ENCODE results near the gene GMPR2.
"Not testable (repeated sequence)": the region's sequence is repeated elsewhere in the genome, so short reads cannot be mapped to it uniquely, and the experiment has no call there.

Gene GMPR2

DNA sequence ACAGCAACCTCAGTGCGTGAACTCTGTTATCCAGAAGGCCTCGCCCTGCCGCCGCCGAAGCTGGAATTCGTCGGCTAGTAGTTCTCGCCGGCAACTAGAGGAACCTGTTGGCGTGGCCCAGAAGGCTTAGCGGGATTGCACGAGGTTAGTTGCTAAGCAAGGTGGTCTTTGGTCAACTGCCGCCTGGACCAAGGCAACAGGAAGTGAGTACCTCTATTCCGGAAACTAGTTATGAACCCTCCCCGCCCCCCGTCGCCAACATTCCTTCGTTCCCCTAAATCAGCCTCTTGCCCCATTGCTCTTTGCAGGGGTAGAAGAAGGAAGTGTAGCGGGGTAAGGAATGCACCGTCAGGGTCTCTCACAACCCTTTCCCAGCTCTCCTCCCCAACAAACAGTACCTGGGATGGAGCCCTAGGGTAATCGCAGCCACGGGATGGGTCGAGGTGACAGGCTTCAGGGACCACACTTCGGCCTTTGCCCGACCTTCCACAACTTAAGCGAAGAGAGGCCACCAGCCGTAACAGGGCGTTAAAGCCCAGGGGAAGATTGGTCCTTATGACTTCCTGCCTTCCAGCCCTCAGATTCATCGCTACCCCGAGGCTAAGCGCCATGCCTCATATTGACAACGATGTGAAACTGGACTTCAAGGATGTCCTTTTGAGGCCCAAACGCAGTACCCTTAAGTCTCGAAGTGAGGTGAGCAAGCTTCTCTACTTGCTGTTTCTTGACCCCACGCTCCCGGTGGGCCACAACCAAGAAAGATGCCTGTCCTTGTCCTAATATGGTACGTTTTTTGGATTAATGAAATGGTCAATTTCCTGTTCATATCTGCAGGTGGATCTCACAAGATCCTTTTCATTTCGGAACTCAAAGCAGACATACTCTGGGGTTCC is at the start of gene GMPR2:
Gene GMPR2, plus strand, starts transcription at position 285 of the 893 bp plus-strand sequence. Its CDS starts 325 bp downstream, at position 610.
- no peak for DNase-seq

DNA sequence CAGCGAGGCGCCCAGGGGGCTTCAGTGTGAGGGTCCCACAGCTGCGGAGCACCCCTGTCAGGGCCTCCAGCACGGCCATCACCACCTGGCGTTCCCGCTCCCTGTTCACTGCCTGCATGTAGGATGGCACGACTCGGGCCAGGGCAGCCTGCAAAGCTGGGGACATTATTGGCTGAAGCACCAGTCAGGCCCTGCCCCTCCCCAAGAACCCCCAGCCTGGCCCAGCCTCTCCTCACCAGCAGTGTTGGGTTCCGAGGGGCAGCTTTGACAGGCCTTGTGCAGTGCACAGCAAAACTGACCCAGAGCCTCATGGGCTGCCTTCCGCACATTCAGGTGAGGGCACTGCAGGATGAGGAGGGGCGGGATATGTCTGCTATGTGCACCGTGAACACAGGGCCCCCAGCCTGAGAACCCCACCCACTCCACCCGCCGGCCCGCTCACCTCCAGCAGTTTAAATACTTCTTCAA is 49.7 kb upstream of the GMPR2 start:
- DNase-seq: no peak

DNA sequence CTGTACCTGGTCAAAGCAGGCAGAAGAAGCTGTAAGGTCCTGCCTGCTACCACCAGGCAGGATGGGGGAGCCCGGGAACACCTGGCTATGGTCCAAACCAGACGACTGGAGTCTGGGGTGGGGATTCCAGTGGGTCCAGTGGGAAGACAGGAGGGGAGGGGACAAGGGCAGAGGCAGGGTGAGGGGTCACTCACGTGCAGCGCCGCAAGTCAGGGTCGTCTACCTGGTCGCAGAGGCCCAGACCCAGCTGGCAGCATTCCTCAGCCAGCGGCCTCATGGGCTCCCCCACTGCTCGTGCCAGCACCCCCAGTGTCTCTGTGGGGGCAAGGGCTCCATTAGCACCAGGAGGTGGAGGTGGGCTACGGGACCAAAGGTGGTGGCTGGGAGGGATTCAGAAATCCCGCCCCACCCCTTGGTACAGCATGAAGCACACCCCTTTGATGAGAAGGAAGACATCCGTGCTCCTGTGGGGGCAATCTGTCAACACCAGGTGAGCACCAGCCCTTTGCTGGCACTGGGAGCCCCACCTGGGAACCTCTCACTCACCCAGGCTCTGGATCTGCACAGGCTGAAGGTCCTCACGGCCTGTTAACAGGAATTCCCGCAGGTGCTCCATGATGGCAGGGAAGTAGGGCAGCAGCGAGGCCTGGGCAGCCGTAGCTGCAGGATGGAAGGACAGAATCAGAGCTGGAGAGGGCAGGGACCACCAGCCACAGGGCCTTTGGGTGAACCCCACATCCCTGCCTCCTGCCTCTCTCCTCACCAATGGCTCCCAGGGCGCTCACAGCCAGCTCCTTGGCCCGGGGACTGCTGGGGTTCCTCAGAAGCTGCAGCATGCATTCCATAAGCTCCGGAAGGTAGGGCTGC is 48.4 kb upstream of the GMPR2 start:
- no peak for DNase-seq

DNA sequence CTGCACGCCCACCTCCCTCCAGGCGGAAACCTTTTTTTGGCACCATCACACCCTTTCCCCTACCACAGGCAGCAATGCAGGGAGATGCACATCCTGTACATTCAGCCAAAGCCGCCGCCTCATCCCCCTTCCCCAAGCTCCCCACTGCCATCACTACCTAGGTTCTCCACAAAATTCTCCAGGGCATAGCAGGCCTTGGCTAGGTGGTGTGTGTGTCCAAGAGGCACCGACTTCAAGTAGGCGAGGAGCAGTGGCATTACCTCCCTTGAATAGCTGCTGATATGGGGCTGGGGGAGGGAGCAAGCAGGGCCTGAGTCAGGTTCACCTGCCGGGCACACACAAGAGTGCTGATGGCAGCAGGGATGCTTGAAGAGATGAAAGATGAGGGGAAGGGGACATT is 47.7 kb upstream of the GMPR2 start:
- DNase-seq: no peak

DNA sequence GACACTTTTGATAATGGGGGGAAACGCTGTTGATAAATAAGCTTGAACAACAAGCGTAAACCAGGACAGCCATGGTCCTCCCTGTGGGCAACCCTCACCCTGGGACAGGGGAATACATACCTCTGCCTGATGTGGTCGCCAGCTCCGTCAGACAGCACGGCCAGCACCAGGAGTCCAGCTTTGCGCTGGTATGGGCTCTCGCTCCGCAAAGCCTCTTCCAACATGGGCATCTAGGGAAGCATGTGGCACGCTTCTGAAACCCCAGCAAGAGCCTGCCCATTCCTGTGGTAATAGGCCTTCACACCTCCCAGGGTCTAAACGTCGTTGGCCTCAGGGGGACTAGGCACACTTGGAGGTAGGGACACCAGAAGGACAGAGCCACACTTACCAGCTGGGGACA is 47.0 kb upstream of the GMPR2 start:
- DNase-seq: no peak

DNA sequence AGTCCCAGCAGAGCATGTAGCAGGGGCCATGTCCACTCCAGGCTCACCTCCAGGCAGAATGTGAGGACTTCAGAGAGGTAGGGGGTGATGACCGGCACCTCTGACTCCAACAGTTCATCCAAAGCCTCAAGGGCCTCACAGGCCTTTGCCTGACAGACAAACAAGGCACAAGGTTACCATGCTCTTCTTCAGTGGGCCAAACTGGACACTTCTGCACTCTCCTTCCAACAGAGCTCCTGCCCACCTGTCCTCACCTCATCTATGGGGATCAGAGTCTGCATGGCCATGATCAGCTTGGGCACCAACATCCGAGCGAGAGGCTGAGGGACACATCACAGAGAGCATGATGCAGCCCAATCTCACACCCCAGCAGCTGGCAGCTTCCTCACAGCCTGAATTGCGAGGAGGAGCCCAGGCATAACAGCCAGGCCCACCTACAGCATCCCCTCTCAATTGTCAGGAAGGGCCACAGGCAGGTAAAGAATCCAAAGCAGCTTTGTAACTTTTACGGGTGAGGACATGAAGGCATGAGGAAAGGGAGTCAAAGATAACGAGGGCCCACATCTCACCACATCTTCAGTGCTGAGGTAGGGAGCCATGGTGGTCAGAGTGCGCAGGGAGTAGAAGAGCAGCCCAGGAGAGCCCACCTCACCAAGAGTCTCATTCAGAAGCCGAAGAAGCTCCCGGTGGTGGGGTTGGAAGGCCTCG is 45.7 kb upstream of the GMPR2 start:
- no peak for DNase-seq

DNA sequence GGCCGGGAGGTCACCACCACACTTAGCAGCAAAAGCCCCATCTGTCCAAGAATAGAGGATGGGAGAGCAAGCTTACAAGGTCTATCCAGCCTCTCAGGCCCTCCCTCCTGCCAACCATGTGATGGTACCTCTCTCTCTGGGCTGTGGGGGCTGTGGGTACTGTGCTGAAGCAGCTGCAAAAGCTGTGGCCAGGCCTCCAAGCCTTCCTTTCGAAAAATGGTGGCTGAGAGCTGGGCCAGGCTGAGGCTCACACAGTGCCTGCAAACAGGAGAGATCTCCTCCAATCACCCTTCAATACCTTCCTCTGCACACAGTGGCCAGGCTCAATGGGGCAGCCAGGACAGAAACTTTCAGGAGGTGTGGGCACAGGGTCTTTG is 45.2 kb upstream of the GMPR2 start:
- DNase-seq: no peak

DNA sequence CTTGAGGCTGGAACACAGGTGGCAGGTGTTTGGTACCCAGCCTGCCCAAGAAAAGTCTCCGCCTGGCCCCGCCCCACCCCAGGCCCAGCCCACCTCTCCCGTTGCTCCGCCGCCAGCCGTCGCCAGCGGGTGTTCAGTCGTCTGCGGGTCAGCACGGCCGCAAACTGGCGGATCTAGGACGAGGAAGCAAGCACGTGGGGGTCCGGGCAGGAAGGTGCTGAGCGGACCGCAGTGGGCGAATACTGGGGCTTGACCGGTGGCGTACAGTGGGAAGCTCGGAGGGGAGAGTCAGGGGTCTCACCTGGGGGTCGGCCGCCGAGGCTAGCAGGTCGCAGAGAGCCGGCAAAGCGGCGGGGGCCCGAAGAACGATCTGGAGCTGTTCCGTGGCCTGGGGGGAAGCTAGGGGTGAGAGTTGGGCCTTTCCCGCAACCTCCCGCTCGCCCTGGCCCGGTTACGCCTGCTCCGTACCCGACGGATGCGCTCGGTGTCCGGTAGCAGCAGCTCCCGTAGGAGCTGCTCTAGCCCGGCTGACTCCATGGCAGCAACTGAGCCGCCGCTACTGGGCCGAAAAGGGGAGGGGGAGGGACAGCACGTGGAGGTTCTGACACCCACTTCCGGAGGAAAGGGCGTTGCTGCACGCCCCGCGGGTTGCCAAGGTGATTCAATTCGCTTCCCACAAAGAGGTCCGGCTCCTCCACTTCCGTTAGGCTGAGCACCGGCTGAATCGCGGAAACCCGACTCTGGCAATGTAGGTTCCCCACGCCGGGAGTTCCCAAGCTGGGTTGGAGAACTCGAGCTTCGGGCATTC is 44.3 kb upstream of the GMPR2 start, which contains the start of gene IPO4:
Gene IPO4, minus strand, starts transcription at position 566 of the 808 bp plus-strand sequence. Its CDS starts 29 bp downstream, at position 537.
- DNase-seq: peak; percentile 95 to 98

DNA sequence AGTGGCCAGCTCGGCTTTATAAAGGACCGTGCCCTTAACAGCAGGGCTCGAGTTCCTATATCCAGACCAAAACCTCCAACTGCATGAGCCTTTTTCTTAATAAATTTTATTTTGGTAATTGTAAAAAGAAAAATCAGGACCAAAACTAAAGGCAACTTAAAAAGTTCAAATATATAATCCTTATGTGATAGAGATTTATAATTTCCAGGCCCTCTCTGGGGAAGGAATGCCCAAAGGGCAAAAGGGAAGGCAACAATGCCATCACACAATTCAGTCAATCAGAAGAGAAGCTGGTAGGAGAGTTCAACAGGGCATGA is 43.7 kb upstream of the GMPR2 start:
- no peak for DNase-seq

DNA sequence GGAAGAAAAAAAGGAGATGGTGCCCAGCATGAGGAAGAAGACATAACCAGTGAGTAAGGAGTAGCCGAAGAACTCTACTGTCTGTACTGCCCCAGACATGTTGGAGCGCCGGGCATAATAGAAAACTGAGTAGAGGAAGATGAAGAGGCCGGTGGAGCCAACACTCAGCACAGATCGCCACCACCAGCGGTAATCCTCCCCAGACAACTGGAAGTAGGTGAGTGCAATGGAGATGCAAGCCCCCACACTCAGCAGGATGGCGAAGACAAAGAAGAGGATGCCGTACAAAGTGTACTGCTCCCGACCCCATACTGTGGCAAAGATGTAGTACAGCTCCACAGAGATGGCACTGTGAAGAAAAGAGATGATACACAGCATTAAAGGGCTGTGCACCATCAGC is 43.3 kb upstream of the GMPR2 start:
- no peak for DNase-seq

DNA sequence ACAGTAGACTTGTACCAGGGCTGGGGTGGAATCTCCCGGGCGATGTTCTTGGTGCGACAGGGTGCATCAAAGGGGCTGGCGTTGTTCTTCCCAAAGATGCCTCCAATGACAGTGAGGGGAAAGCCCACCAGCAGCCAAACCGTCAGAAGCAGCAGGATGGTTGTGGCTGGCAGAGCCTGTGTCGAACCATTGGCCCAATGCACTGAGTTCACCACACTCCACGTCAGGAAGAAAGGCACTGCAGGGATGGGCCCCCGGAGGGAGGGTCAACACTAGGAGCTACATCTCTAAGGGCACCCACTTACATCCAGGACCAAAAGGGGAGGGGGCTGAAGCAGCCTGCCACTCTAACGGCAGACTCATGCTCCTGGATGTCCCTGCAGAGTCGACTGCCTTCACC is 42.3 kb upstream of the GMPR2 start:
- DNase-seq: no peak

DNA sequence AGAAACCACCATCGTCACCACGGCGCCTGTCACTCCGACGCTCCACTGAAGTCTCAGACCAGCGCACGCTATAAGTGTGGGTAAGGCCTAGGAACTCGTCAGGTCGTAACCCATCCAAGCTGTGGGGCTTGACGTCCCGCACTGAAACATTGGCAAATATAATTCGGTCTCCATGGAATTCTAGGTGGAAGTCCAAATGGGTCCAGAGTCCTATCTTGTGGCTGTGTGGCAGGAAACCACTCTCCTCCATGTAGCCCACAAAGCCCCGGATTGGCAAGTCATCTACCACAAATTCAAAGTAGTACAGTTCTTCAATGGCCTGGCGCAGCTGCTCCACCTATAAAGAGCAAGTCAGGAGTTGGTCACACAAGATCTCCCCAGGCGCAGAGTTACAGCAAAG is 39.8 kb upstream of the GMPR2 start:
- no peak for DNase-seq

DNA sequence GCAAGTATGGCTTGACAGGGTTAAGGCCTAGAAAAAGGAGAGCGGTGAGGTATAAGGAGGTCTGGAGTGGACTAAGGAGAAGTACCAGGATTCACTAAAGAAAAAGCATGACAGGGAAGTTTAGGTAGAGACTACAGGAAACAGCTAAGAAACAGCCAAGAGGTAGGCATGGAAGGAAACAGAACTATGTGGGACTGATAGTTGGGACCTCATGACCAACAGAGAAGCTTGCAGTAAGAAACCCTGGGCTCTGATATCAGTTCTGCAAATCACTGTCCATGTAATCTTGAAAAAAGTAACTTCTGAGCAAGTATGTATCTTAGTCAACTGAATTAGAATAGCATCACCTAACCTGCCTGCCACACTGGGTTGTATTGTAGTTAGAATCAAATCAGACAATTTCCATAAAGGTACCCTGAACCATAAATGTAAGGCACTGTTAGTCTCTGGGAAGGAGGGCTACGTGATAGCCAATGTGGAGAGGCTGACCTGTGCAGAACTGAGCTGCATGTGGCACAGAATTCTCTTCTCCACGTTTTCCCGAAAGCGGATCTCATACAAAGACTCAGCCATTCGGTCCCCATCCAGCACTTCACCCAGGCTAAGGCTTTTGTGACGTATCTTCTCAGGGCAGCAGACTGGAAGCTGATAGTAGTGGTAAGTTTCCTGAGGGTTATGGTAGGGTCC is 38.4 kb upstream of the GMPR2 start:
- no peak for DNase-seq

DNA sequence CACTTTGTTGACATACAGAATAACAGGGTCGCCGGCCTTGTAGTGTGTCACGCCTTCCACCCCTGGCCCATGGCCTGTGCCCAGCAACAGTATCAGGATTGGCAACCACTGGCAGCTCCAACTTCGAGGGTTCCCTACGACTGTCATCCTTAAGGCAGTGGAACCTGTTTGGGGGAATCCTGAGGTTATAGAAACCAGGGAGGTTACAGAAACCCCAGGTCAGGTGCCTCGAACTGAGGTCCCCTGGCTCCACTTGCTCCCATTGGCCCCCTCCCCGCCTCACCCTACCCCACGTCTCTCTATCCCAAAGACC is 37.9 kb upstream of the GMPR2 start:
- DNase-seq: no peak

DNA sequence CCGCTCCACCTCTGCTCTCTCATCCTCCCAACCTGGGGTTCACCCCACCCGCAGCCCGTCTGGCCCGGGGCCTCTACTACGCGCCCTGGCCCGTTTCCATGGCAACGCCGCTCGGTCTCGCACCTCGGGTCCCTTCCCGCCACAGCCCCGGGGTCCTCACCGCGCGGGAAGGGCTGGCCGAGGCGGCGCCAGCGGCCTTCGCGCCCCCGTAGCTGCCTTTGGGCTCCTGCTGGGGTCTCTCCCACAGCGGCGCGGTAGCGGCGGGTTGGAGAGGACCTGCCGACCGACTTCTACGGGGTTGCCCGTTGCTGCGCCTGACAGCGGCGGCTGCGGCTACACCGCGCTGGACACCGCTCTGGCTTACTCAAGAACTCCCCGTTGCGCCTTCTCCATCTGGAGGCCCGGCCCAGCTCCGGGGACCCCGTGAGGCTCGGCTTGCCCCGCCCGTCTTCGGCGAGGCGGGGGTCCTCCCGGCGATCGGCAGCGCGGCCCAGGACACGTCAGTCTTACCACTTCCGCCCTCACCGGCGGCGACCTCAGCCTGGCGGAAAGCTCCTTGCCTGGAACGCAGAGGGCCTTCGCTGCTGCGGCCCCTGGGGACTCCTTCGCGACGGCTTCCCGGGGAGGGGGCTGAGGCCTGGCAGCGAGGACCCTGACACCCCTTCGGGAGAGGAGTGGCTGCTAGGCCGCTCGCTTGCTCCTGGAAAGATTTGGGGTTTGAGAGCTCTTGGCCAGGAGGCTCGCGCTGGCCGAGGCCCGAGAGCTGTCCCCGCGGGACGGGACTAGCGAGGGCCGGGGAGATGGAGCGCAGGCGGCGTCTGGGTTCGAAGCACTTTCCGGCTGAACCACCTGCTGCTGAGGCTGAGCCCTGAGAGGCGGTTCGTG is 37.3 kb upstream of the GMPR2 start, which contains the start of gene TM9SF1:
Gene TM9SF1, minus strand, starts transcription at position 256 of the 885 bp plus-strand sequence. CDS start 422 bp downstream, outside the sequence.
- DNase-seq: peak; percentile 73 to 88

DNA sequence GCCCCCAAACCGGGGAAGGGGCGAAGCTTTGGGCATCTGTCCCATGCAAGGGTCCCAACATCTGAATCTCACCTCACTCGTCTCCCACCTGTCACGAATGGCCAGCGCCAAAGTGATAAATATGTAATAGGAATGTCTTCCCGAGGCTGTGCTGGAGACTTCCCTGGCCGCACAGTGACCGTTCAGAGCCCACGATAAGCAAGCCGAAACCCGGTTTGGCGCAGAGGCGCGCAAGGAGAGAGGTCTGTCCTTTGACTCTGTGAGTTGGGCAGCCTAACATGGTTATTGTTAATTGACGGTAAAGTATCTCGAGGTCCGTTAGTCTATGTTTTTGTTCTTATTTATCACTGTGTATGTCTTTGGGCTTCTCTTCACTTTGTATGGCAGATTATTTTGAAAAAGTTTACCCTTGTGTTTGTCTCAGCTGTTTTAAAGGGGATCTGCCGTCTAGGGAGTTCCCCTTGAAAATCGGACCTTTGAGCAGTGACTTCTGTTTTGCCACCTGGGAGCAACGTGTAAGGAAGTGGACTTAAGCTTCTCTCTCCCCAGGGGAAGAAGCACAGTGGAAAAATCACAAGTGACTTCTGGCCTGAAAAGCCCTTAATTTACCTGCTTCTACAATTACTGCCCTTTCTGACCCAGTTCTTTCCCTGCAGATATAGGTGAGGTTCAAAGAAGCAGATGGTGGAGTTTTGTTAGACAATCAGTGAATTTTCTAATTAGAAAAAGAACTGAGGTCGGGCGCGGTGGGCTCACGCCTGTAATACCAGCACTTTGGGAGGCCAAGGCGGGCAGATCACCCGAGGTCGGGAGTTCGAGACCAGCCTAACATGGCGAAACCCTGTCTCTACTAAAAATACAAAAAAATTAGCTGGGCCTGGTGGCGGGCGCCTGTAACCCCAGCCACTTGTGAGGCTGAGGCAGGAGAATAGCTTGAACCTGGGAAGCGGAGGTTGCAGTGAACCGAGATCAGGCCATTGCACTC is 36.4 kb upstream of the GMPR2 start:
- peak in 1 of 2 experiments; percentile 52 for DNase-seq

DNA sequence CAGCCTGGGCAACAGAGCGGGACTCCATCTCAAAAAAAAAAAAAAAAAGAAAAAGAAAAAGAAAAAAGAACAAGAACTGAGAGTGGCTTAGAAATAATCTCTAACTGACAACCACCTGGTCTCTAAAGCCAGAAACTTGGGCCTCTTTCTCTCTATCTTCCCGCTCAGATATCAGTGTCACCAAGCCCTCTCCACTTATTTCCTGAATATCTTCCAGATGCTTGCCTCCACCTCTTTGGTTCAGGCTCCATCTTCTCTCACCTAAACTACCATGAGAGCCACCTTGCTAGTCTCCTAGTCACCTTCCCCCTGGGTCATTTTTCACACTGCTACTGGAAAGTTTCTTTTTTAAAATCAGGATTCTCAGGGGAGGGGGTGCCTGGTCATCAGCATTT is 35.7 kb upstream of the GMPR2 start:
- DNase-seq: no peak

DNA sequence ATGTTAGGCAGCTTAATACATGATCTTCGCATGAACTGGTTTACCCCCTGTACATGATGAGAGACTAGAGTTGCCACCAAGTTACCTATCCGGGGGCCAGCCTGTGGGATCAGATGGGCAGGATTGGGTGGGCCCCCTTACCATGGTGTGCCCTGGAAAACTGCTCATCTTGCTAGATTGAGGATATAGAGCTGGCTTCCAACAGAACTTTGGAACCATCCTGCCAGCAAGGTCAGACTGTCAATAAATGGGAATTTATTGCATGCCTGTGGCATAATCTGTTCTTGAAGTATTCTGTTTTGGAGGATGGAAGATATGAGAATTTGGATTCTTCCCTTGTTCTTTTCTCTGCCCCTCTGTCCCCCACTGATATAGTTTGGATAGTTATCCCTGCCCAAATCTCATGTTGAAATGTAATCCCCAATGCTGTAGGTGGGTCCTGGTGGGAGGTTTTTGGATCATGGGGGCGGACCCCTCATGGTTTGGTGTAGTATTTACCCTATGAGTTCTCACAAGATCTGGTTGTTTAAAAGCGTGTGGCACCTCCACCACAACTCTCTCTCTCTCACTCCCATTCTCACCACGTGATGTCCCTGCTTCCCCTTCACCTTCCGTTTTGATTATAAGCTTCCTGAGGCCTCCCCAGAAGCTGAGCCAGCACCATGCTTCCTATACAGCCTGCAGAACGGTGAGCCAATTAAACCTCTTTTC is 33.8 kb upstream of the GMPR2 start:
- DNase-seq: no peak

DNA sequence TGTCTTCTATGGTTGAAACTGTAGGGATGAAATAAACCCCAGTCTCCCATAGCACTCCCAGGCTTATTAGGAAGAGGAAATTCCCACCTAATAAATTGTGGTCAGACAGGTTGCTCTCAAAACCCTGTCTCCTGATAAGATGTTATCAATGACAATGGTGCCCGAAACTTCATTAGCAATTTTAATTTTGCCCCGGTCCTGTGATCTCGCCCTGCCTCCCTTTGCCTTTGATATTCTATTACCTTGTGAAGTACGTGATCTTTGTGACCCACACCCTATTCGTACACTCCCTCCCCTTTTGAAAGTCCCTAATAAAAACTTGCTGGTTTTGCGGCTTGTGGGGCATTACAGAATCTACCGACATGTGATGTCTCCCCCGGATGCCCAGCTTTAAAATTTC is 30.2 kb upstream of the GMPR2 start:
- not testable (repeated sequence) for DNase-seq

Measured in NCI-H526 (cell line).